Osteocyte (in vitro differentiated cells): ENCODE data around the gene SDCBP2. TPM values are rescaled to one million over a fixed set of nuclear protein-coding genes. Genes with fewer than 3 reads are reported as not detected.

Source experiments
- DNase-seq: peaks from one replicate; pipeline ENCODE4 v3.0.0; 2021; ENCODE audit warnings: mixed read lengths; ENCODE audit not compliant: unreplicated experiment; ENCODE audit errors: extremely low spot score
- H3K27ac Mint-ChIP-seq: one replicate; pipeline ENCODE4 v1.8.0; 2021; ENCODE audit warnings: mild to moderate bottlenecking, mixed read lengths; ENCODE audit not compliant: unreplicated experiment
- H3K27me3 Mint-ChIP-seq: one replicate; pipeline ENCODE4 v1.8.0; 2021; ENCODE audit warnings: mixed read lengths; ENCODE audit not compliant: unreplicated experiment
- H3K36me3 Mint-ChIP-seq: one replicate; pipeline ENCODE4 v1.8.0; 2021; ENCODE audit warnings: mixed read lengths; ENCODE audit not compliant: unreplicated experiment
- H3K4me1 Mint-ChIP-seq: one replicate; pipeline ENCODE4 v1.8.0; 2021; ENCODE audit warnings: mixed read lengths; ENCODE audit not compliant: unreplicated experiment
- H3K4me3 Mint-ChIP-seq: one replicate; pipeline ENCODE4 v1.8.0; 2021; ENCODE audit warnings: mild to moderate bottlenecking, moderate library complexity, mixed read lengths; ENCODE audit not compliant: unreplicated experiment
- H3K9me3 Mint-ChIP-seq: one replicate; pipeline ENCODE4 v1.8.0; 2021; ENCODE audit warnings: mixed read lengths; ENCODE audit not compliant: unreplicated experiment
- total RNA-seq: library from RNA; stranded (reverse); gene quantifications from 2 replicates; pipeline ENCODE4 v1.2.1, GENCODE V29; 2021
- TF ChIP-seq, protein P1 (sequence below): fragments of 200-600 bp; sonication (generic); IDR thresholded peaks from 2 replicates; pipeline ENCODE4 v1.5.0; 2021; ENCODE audit warnings: antibody characterized with exemption, mild to moderate bottlenecking, moderate library complexity

The SDCBP2 gene
- total RNA-seq, 1 donor from 2014 or later: 0.97 TPM

DNA sequence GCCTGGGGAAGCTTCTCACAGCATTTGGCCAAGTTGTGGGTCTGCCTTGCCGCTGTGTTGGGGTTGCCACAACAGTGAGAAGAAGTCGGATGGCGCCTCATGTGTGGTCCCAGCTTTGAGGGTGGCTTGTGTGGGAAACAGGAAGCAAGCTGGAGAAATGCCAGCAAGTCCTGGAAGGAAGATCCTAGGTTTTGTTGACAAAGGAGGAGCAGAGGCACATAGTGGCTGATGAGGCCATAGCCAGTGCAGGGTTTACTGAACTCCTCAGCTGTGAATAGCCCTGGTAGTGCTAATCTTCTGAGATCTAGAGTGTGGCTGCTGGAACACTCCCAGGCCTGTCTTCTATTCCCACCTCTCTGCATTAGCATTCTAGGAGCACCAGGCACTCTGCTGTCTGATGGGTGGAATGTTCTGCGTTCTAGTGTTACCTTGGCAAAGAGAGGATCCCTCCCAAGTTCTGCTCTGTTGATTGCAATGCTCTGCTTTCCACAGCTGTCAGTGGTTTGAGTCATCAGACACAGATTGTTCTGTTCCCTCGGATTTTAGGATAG is 37.7 kb downstream of the SDCBP2 start:
- Mint-ChIP-seq H3K36me3 (no peaks in the 10 kb centered on the region), H3K9me3 (no peaks in the 10 kb centered on the region), H3K27ac (no peak overlapping the region), H3K27me3 (no peaks in the 10 kb centered on the region), H3K4me1 (peaks cover 2% of the 10 kb centered on the region), H3K4me3 (no peak overlapping the region)
- TF ChIP-seq, protein P1, sequence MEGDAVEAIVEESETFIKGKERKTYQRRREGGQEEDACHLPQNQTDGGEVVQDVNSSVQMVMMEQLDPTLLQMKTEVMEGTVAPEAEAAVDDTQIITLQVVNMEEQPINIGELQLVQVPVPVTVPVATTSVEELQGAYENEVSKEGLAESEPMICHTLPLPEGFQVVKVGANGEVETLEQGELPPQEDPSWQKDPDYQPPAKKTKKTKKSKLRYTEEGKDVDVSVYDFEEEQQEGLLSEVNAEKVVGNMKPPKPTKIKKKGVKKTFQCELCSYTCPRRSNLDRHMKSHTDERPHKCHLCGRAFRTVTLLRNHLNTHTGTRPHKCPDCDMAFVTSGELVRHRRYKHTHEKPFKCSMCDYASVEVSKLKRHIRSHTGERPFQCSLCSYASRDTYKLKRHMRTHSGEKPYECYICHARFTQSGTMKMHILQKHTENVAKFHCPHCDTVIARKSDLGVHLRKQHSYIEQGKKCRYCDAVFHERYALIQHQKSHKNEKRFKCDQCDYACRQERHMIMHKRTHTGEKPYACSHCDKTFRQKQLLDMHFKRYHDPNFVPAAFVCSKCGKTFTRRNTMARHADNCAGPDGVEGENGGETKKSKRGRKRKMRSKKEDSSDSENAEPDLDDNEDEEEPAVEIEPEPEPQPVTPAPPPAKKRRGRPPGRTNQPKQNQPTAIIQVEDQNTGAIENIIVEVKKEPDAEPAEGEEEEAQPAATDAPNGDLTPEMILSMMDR: no peak
- no peak for DNase-seq

DNA sequence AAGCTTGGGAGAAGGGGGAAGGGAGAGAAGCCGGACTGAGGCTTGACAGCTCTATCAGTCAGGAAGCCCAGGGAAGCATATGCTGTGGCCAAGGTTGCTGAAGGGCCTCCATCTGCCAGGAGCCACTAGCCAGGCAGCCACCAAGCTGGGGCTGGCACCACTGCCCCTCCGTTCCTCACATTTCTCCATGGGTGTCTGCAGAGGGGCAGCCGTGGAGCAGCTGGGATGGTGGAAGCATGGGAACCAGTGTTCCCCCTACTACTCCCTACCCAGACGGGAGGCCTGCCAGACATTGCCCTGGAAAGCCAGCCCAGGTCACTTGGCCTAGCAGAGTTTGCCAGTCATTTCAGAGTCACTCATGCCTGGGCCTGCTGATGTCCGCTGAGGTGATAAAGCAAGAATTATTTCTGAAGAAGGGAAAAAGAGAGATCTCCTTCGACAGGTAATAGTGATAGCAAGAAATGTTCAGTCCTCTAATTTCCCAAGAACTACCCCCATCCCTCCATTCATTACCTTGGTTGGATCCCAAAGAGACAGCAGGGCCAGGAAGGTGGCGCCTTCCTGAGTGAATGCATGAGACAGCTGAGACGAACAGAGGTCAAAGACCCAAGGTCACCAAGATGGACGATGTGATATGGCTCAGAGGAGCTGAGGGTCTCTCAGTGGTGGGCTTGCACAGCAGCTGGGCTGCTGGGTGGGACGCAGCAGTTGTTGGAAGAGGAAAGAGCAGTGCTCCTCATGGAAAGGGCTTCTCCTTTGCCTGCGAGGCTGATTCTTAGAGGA is 41.0 kb downstream of the SDCBP2 start:
- TF ChIP-seq, protein P1: no peak
- Mint-ChIP-seq H3K36me3 (no peaks in the 10 kb centered on the region), H3K4me3 (no peak overlapping the region)

DNA sequence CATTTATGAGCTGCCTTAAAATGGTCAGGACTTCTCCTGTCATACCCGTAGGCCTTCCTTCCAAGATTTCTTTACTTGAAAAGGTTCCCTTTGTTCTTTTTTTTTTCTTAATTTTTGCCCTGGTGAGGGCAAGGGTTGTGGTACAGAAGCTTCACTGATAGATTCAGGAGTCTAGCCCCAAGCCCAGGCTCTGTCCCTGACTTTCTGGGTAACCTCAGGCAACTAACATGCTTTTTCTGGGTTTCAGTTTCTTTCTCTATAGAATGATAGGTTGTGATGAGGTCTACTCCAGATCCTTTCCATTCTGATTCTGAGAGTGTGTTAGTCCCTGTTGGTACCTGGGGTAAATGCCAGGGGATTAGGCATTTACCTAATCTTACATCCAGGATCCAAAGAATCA is 41.6 kb downstream of the SDCBP2 start:
- H3K9me3 Mint-ChIP-seq: no peaks in the 10 kb centered on the region
- no peak overlapping the region for H3K27ac Mint-ChIP-seq
- no peaks in the 10 kb centered on the region for H3K27me3 Mint-ChIP-seq
- H3K4me3 Mint-ChIP-seq: no peak overlapping the region
- no peaks in the 10 kb centered on the region for H3K36me3 Mint-ChIP-seq
- H3K4me1 Mint-ChIP-seq: peaks cover 2% of the 10 kb centered on the region
- no peak for DNase-seq
- TF ChIP-seq, protein P1: no peak

More for the DNA sequence above, 41.0 kb downstream of the SDCBP2 start:
- Mint-ChIP-seq H3K27ac (no peak overlapping the region), H3K27me3 (no peaks in the 10 kb centered on the region), H3K4me1 (peaks cover 2% of the 10 kb centered on the region), H3K9me3 (no peaks in the 10 kb centered on the region)
- DNase-seq: no peak

DNA sequence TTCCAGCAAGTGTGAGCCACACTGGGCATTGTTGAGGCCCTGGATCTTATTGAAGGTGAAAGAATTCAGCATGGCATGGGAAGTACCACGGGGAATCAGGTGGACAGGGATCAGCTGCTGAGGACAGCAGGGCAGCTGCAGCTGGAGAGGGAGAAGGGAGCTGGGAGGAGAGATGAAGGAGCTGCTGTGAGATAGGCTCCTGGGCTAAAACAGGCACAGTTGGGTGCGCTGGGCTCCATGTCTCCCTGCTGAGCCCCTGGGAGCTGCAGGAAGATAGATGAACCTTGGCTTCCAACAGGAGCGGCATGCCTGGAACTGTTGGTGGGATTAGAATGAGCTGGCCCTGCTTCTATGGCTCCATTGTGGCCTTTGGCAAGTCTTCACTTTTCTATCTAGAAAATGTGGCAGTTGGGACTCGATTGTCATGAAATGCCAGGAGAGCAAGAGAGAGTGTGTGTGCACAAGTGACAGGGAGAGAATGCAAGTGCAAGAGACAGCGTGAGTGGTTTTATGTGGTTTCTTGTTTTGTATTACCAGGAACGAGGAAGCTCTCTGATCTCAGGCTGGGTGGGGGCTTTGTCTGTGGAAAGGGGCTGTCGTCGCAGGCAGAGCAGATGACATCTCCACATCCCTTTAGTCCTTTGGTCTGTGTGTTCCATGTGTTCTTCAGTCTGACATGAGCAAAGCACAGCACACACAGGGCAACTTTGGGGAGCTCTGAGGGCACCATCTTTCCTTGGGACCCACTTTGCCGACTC is 42.5 kb downstream of the SDCBP2 start:
- TF ChIP-seq, protein P1: no peak
- no peak overlapping the region for H3K4me3 Mint-ChIP-seq
- no peak overlapping the region for H3K27ac Mint-ChIP-seq
- no peaks in the 10 kb centered on the region for H3K9me3 Mint-ChIP-seq
- H3K4me1 Mint-ChIP-seq: peaks cover 2% of the 10 kb centered on the region
- DNase-seq: no peak
- H3K36me3 Mint-ChIP-seq: no peaks in the 10 kb centered on the region
- no peaks in the 10 kb centered on the region for H3K27me3 Mint-ChIP-seq
